ENCODE measurements around the gene MGAT5B.

The MGAT5B gene

GRCh38 chr17:76911299-76912017, 43.3 kb downstream of the MGAT5B start:
- in situ Hi-C loops (cut with MboI; ENCODE audit: low sequenced_read_pairs, unreplicated experiment): no loop called here
- DNase-seq (ENCODE audit: low spot score): no peak
- no peak for TF ChIP-seq CTCF (IDR thresholded peaks at IDR 0.05; ENCODE audit: borderline replicate concordance, control extremely low read depth, extremely low read depth, insufficient read depth, missing control alignments)

DNA sequence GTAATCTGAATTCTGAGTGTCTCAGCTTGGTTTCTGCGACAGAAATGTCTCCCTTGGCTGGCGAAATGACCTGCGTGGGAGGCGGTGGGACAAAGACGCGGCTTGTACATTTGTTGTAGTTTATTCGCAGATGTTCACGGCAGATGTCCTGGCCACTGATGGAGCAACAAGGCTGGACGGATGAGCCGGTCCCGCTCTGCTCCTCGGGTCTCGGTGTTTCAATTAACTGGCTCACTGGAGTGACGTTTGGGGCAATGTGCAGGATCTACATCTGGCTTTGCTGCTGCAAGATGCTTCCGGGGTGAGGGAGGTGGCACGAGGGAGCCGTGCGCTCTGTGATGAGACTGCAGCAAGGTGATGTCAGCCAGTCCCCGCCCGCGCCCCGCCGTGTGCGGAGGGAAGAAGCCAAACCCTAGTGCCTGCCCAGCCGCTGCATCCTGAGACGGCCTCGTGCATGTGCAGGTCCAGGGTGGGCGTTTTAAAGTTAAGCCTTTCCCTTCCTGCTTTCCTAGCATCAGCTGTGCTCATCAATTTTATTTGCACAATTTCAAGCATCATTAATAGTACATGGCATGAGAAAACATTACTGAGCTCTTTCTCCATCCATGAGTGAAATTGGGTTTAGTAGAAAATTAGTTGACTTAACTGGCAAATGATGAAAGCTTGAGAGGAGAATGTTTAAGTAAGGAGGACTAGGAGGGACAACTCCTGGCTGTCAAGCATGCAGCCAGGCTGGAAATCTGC, 44.4 kb downstream of the MGAT5B start:
- DNase-seq (ENCODE audit: low spot score): no peak
- no peak for TF ChIP-seq CTCF (IDR thresholded peaks at IDR 0.05; ENCODE audit: borderline replicate concordance, control extremely low read depth, extremely low read depth, insufficient read depth, missing control alignments)
- in situ Hi-C loops (cut with MboI; ENCODE audit: low sequenced_read_pairs, unreplicated experiment): no loop called here

GRCh38 chr17:76914937-76915336, 46.7 kb downstream of the MGAT5B start:
- no peak for DNase-seq (ENCODE audit: low spot score)
- in situ Hi-C loops (cut with MboI; ENCODE audit: low sequenced_read_pairs, unreplicated experiment): no loop called here
- TF ChIP-seq CTCF (IDR thresholded peaks at IDR 0.05; ENCODE audit: borderline replicate concordance, control extremely low read depth, extremely low read depth, insufficient read depth, missing control alignments): no peak

- in situ Hi-C loops (cut with MboI; ENCODE audit: low sequenced_read_pairs, unreplicated experiment): no loop called here
- TF ChIP-seq CTCF (IDR thresholded peaks at IDR 0.05; ENCODE audit: borderline replicate concordance, control extremely low read depth, extremely low read depth, insufficient read depth, missing control alignments): no peak
Observed at GRCh38 chr17:76915840-76916510, 47.8 kb downstream of the MGAT5B start.

DNA sequence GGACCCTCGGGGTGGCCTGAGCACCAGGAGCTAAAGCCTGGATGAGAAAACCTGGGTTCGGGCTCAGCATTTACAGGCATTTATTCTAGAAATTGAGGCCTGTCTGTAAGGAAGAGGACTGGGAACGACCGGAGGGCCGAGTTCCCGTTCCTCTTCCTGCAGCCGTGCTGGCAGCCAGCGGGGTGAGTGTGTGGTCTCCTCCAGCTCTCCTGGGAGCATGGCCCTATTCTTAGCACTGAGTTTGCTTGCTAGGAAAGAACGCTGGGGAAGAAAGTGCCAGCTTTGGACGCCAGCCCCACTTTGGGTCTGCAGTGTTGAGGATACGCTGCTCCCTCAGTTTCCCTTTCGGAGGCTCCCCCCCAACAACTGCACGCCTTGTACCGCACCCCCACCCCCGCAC, 49.6 kb downstream of the MGAT5B start:
- no peak for DNase-seq (ENCODE audit: low spot score)
- TF ChIP-seq CTCF (IDR thresholded peaks at IDR 0.05; ENCODE audit: borderline replicate concordance, control extremely low read depth, extremely low read depth, insufficient read depth, missing control alignments): no peak
- in situ Hi-C loops (cut with MboI; ENCODE audit: low sequenced_read_pairs, unreplicated experiment): no loop called here

More at GRCh38 chr17:76915840-76916510, 47.8 kb downstream of the MGAT5B start:
- no peak for DNase-seq (ENCODE audit: low spot score)

GRCh38 chr17:76918811-76919210, 50.6 kb downstream of the MGAT5B start:
- in situ Hi-C loops (cut with MboI; ENCODE audit: low sequenced_read_pairs, unreplicated experiment): no loop called here
- DNase-seq (ENCODE audit: low spot score): no peak
- no peak for TF ChIP-seq CTCF (IDR thresholded peaks at IDR 0.05; ENCODE audit: borderline replicate concordance, control extremely low read depth, extremely low read depth, insufficient read depth, missing control alignments)
